Stimulated activated effector memory CD8-positive, alpha-beta T cell treated with anti-CD3 and anti-CD28 coated beads, Interleukin-12 subunit alpha, Interleukin-12 subunit beta, amount 100 ng/mL, for 72 hours (primary cell): ENCODE measurements around the gene FEZ2.

ENCODE experiments used
- ATAC-seq: fragments of 150-1000 bp; cut with Tn5 transposase; 2 replicates; pipeline ENCODE4 v1.10.0; 2021
- DNase-seq, 2 donors: peaks; one replicate each; pipeline ENCODE4 v3.0.0; 2021 to 2022; ENCODE audit warnings: low spot score in 2 of 2
- H3K27ac Mint-ChIP-seq: one replicate; pipeline ENCODE4 v1.8.0; 2022; ENCODE audit warnings: mild to moderate bottlenecking, mixed read lengths
- H3K36me3 Mint-ChIP-seq: one replicate; pipeline ENCODE4 v1.8.0; 2022; ENCODE audit warnings: mild to moderate bottlenecking, mixed read lengths
- H3K4me1 Mint-ChIP-seq: one replicate; pipeline ENCODE4 v1.8.0; 2022; ENCODE audit warnings: mixed read lengths
- H3K4me3 Mint-ChIP-seq: one replicate; pipeline ENCODE4 v1.8.0; 2022; ENCODE audit warnings: mild to moderate bottlenecking, mixed read lengths
- H3K9me3 Mint-ChIP-seq: one replicate; pipeline ENCODE4 v1.8.0; 2022; ENCODE audit warnings: mixed read lengths

The FEZ2 gene

GRCh38 chr2:36573165-36573564 lies 24.8 kb downstream of the FEZ2 start:
- Mint-ChIP-seq H3K4me3 (no peak overlapping the region), H3K27ac (no peak overlapping the region), H3K4me1 (peaks cover under 1% of the 10 kb centered on the region), H3K9me3 (no peaks in the 10 kb centered on the region), H3K36me3 (peaks cover 54% of the 10 kb centered on the region)
- ATAC-seq: no peak
- DNase-seq: no peak

DNA sequence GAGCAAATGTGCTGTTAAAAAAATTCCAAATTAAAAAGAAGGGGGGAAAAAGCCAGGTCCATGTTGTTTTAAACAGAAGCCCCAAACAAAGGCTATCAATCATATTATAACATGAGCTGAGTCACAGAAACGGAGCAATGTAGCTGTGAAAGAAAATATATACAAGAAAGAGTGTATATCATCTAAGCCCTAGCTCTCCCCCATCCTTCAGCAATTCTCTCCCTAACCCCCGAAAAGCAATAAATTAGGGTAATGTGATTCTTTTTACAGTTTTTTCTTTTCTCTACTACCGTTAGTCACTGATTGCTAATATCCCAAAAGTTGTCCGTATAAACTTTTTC lies 25.3 kb downstream of the FEZ2 start:
- no peaks in the 10 kb centered on the region for H3K4me1 Mint-ChIP-seq
- no peaks in the 10 kb centered on the region for H3K9me3 Mint-ChIP-seq
- peaks cover 50% of the 10 kb centered on the region for H3K36me3 Mint-ChIP-seq
- ATAC-seq (no peak), DNase-seq (no peak)
- no peak overlapping the region for H3K4me3 Mint-ChIP-seq
- H3K27ac Mint-ChIP-seq: no peak overlapping the region

- DNase-seq: no peak
- H3K36me3 Mint-ChIP-seq: peaks cover 50% of the 10 kb centered on the region
- ATAC-seq: no peak
- no peaks in the 10 kb centered on the region for H3K4me1 Mint-ChIP-seq
- H3K9me3 Mint-ChIP-seq: no peaks in the 10 kb centered on the region
- H3K27ac Mint-ChIP-seq: no peak overlapping the region
- no peak overlapping the region for H3K4me3 Mint-ChIP-seq
Measured at GRCh38 chr2:36572054-36572718, 25.8 kb downstream of the FEZ2 start.

DNA sequence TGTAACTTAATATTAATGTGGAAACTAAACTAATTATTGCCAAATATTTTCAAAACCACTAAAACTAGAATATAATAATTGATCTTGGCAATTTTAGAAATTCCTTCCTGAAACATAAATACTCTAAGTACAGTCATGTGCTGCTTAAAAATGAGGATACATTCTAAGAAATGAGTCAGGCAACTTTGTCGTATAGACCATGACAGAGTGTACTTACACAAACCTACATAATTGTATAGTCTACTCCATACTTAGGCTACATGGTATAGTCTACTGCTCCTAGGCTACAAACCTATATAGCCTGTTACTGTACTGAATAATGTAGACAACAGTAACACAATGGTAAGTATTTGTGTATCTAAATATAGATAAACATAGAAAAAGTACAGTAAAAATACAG lies 27.6 kb downstream of the FEZ2 start:
- H3K36me3 Mint-ChIP-seq: peaks cover 47% of the 10 kb centered on the region
- no peak overlapping the region for H3K4me3 Mint-ChIP-seq
- ATAC-seq (no peak), DNase-seq (no peak)
- no peak overlapping the region for H3K27ac Mint-ChIP-seq
- H3K4me1 Mint-ChIP-seq: peaks cover 3% of the 10 kb centered on the region
- no peaks in the 10 kb centered on the region for H3K9me3 Mint-ChIP-seq

- H3K4me1 Mint-ChIP-seq: peaks cover 9% of the 10 kb centered on the region
- DNase-seq (no peak), ATAC-seq (no peak)
- no peaks in the 10 kb centered on the region for H3K9me3 Mint-ChIP-seq
- peaks cover 41% of the 10 kb centered on the region for H3K36me3 Mint-ChIP-seq
- H3K4me3 Mint-ChIP-seq: no peak overlapping the region
- no peak overlapping the region for H3K27ac Mint-ChIP-seq
Measured at GRCh38 chr2:36569267-36569856, 28.6 kb downstream of the FEZ2 start.

GRCh38 chr2:36568516-36569246 lies 29.3 kb downstream of the FEZ2 start:
- no peak overlapping the region for H3K27ac Mint-ChIP-seq
- DNase-seq (no peak), ATAC-seq (no peak)
- peaks cover 46% of the 10 kb centered on the region for H3K36me3 Mint-ChIP-seq
- peaks cover 13% of the 10 kb centered on the region for H3K4me1 Mint-ChIP-seq
- no peaks in the 10 kb centered on the region for H3K9me3 Mint-ChIP-seq
- H3K4me3 Mint-ChIP-seq: no peak overlapping the region

GRCh38 chr2:36567711-36568408 lies 30.1 kb downstream of the FEZ2 start:
- Mint-ChIP-seq H3K36me3 (peaks cover 46% of the 10 kb centered on the region), H3K4me3 (no peak overlapping the region), H3K9me3 (no peaks in the 10 kb centered on the region), H3K27ac (peak overlapping the region; percentile 24), H3K4me1 (peaks cover 20% of the 10 kb centered on the region)
- ATAC-seq (no peak), DNase-seq (no peak)

DNA sequence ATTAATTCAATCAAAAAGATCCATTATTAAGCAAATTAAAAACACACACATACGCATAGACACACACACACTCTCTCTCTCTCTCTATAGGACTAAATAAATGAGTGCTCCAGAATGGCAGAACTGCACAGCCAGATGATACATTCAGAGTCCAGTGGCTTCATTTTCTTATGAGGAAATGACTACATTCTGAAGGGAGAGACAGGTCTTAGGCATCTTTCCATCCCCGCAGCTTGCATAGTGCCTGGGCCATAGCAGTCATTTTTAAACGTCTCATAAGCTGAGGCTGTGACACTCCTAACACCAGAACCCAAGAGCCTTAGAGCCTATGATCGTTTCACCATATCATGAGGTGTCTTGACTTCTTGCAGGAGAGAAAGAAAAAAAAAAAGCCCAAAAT lies 31.1 kb downstream of the FEZ2 start:
- no peak overlapping the region for H3K4me3 Mint-ChIP-seq
- DNase-seq (no peak), ATAC-seq (no peak)
- peaks cover 40% of the 10 kb centered on the region for H3K36me3 Mint-ChIP-seq
- no peaks in the 10 kb centered on the region for H3K9me3 Mint-ChIP-seq
- peaks cover 20% of the 10 kb centered on the region for H3K4me1 Mint-ChIP-seq
- no peak overlapping the region for H3K27ac Mint-ChIP-seq

- peaks cover 20% of the 10 kb centered on the region for H3K4me1 Mint-ChIP-seq
- H3K9me3 Mint-ChIP-seq: no peaks in the 10 kb centered on the region
- no peak overlapping the region for H3K4me3 Mint-ChIP-seq
- H3K27ac Mint-ChIP-seq: no peak overlapping the region
- peaks cover 39% of the 10 kb centered on the region for H3K36me3 Mint-ChIP-seq
- DNase-seq (no peak), ATAC-seq (no peak)
Measured at GRCh38 chr2:36565712-36566111, 32.3 kb downstream of the FEZ2 start.

- DNase-seq (no peak), ATAC-seq (no peak)
- no peak overlapping the region for H3K4me3 Mint-ChIP-seq
- H3K27ac Mint-ChIP-seq: no peak overlapping the region
- H3K36me3 Mint-ChIP-seq: peaks cover 39% of the 10 kb centered on the region
- H3K9me3 Mint-ChIP-seq: no peaks in the 10 kb centered on the region
- H3K4me1 Mint-ChIP-seq: peaks cover 20% of the 10 kb centered on the region
Measured at GRCh38 chr2:36564377-36564930, 33.5 kb downstream of the FEZ2 start.

DNA sequence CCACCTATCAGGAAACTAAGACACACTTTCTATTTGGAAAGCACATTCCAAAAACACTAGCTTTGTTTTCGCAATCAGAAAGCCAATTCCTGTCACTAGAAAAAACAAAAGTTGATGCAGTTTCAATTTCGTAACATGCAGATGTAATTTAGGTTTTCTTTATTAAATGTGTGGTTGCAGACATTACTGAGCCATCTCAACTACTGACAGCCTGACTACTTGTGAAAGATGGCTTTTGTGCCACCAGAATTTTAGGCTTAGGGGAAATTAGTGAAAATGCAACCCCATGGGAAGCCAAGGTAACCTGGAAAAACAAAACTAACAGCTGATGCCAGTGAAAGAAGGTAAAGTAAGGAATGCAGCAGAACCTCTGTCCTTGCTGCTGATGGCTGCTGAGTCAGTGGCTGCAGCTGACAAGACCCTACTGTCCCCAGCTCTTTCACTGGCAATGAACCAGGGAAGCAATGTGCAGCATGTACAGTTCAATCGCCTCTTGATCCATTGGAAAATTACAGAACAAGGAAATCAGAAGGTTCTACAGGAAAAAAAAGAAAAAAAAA lies 34.9 kb downstream of the FEZ2 start:
- Mint-ChIP-seq H3K9me3 (no peaks in the 10 kb centered on the region), H3K4me1 (peaks cover 20% of the 10 kb centered on the region), H3K27ac (peak overlapping the region; percentile 36), H3K36me3 (peaks cover 39% of the 10 kb centered on the region), H3K4me3 (no peak overlapping the region)
- no peak for DNase-seq
- no peak for ATAC-seq

DNA sequence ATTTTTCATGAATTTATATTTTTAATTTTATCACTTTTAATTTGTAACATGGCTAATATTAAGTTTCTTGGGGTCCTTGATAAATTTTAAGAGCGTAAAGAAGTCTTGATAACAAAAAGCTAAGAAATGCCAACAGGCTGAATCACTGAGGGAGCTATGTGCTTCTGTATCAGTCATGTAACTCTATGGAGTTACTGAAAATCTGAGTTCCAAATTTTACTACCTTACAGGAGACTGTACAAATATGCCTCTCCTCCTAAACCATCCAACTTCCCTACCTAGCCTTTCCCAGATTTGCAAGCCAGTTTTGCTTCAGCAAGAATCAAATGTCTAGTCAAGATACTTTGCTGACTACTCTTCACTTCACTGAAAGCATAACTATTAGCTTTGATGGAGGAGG lies 35.7 kb downstream of the FEZ2 start:
- no peak for ATAC-seq
- no peaks in the 10 kb centered on the region for H3K9me3 Mint-ChIP-seq
- no peak overlapping the region for H3K27ac Mint-ChIP-seq
- DNase-seq: no peak
- peaks cover 41% of the 10 kb centered on the region for H3K36me3 Mint-ChIP-seq
- H3K4me3 Mint-ChIP-seq: no peak overlapping the region
- peaks cover 20% of the 10 kb centered on the region for H3K4me1 Mint-ChIP-seq

- Mint-ChIP-seq H3K27ac (no peak overlapping the region), H3K4me1 (peaks cover 20% of the 10 kb centered on the region), H3K9me3 (no peaks in the 10 kb centered on the region), H3K36me3 (peaks cover 37% of the 10 kb centered on the region), H3K4me3 (no peak overlapping the region)
- no peak for DNase-seq
- no peak for ATAC-seq
Measured at GRCh38 chr2:36561237-36561944, 36.6 kb downstream of the FEZ2 start.

DNA sequence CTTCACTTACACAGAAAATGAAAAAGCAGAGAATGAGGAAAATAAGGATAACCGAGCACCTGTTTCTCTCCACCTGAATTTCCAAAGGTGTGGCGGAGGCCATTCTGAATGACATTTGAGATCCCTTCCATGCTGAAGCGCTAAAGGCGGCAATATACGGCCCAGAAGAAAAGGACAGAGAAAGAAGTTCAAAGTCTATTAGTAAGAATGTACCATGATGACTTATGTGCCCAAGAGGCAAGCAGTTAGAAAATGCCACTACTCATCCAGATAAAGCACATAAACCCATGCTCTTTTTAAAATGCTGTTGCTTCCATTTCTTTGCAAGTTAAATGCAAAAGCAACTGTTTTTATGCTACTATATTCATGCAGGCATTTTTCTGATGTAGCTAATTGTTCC lies 37.2 kb downstream of the FEZ2 start:
- ATAC-seq: no peak
- H3K4me1 Mint-ChIP-seq: peaks cover 20% of the 10 kb centered on the region
- no peaks in the 10 kb centered on the region for H3K9me3 Mint-ChIP-seq
- H3K27ac Mint-ChIP-seq: no peak overlapping the region
- peaks cover 34% of the 10 kb centered on the region for H3K36me3 Mint-ChIP-seq
- DNase-seq: no peak
- no peak overlapping the region for H3K4me3 Mint-ChIP-seq
